ENCODE results near the gene SPEF2. TPM values are rescaled to one million over a fixed set of nuclear protein-coding genes. Genes with fewer than 3 reads are reported as not detected.

SPEF2 gene
- total RNA-seq, 4 donors from 2014 or later, result 1.7 to 10.0 (median 2.2) TPM

DNA sequence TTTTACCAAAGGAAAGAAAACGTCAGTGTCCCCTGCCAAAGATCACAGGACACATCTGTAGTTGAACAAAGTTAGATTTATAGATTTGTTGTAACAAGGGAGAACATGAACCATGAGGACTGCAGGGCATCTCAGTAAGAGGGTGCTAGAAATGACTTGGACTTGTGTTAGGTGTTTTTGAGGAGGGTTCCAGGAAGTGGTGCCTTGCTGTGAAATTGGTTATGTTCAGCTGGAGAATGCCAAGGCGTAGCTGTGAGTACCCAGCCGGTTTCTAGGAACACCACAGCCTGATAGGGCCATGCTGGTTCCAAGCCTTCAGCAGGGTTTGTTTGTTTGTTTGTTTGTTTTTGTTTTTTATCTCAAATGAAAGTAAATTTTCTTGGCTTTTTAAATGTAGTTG, 5.3 kb downstream of the SPEF2 start:
- Histone ChIP-seq H3K4me3 (no peak overlapping the region), H3K4me1 (peaks cover 11% of the 10 kb centered on the region), H3K36me3 (no peaks in the 10 kb centered on the region), H3K27me3 (no peaks in the 10 kb centered on the region), H3K9me3 (no peaks in the 10 kb centered on the region), H3K27ac (no peak overlapping the region)
- TF ChIP-seq CTCF (IDR thresholded peaks at IDR 0.05) (no peak), EP300 (IDR thresholded peaks at IDR 0.05) (no peak), POLR2AphosphoS5 (IDR thresholded peaks at IDR 0.05) (no peak), POLR2A (IDR thresholded peaks at IDR 0.05) (no peak)
- 85% methylated on average over 3 of the region's 3 CpGs for WGBS
- no peak for DNase-seq (ENCODE audit: low spot score in 2 of 2)

DNA sequence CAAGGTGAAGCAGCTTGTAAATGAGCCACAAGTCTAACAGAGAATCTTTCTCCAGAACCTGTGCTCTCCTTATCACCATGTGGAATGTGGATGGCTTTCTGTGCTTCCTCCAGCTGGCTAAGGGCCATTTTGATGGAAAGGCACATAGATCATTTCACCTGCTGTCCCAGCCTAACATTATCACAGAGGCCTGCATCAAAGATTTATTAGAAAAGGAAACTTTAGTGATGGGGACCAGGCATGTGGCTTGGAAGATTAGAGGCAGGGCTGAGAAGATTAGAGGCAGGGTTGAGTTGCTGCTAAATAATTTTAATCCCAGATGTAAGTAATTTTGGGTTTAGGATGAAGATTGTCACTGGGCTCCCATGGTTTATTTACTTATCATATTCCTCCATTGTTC, 6.3 kb downstream of the SPEF2 start:
- DNase-seq (ENCODE audit: low spot score in 2 of 2), result no peak
- TF ChIP-seq CTCF (IDR thresholded peaks at IDR 0.05) (no peak), POLR2A (IDR thresholded peaks at IDR 0.05) (no peak), EP300 (IDR thresholded peaks at IDR 0.05) (no peak), POLR2AphosphoS5 (IDR thresholded peaks at IDR 0.05) (no peak)

GRCh38 chr5:35626108-35626507, 8.4 kb downstream of the SPEF2 start:
- Histone ChIP-seq H3K9me3 (no peaks in the 10 kb centered on the region), H3K4me1 (no peaks in the 10 kb centered on the region), H3K27me3 (no peaks in the 10 kb centered on the region), H3K27ac (no peak overlapping the region), H3K4me3 (no peak overlapping the region), H3K36me3 (peaks cover 16% of the 10 kb centered on the region)
- WGBS, result 88% methylated on average over 1 of the region's 1 CpG
- TF ChIP-seq EP300 (IDR thresholded peaks at IDR 0.05), result no peak
- no peak for TF ChIP-seq POLR2A (IDR thresholded peaks at IDR 0.05)
- TF ChIP-seq POLR2AphosphoS5 (IDR thresholded peaks at IDR 0.05), result no peak
- no peak for TF ChIP-seq CTCF (IDR thresholded peaks at IDR 0.05)
- DNase-seq (ENCODE audit: low spot score in 2 of 2), result no peak

More for the DNA sequence above, 6.3 kb downstream of the SPEF2 start:
- peaks cover 1% of the 10 kb centered on the region for H3K4me1 ChIP-seq
- H3K4me3 ChIP-seq, result no peak overlapping the region
- no peaks in the 10 kb centered on the region for H3K27me3 ChIP-seq
- no peak overlapping the region for H3K27ac ChIP-seq
- H3K9me3 ChIP-seq, result no peaks in the 10 kb centered on the region
- H3K36me3 ChIP-seq, result no peaks in the 10 kb centered on the region

DNA sequence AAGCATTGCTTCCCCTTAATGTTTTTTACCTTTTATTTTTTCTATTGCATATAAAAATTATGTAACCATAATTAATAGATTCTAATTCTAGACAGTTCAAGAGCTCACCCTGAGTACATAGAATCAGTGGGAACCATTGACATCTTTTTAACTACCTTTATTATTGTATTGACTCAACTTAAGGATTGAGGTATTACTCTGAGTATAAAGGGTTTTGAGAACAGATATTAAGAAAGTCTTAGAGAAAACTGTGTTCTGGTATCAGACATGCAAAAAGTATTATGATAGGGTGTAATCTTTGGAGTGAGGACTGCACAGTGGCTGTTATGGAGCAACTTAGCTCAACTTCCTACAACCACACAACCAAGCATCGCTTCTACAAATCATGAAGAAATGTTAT, 8.9 kb downstream of the SPEF2 start:
- no peak for DNase-seq (ENCODE audit: low spot score in 2 of 2)
- 100% methylated on average over 1 of the region's 1 CpG for WGBS
- no peak for TF ChIP-seq POLR2AphosphoS5 (IDR thresholded peaks at IDR 0.05)
- TF ChIP-seq POLR2A (IDR thresholded peaks at IDR 0.05), result no peak
- no peak for TF ChIP-seq EP300 (IDR thresholded peaks at IDR 0.05)
- no peak for TF ChIP-seq CTCF (IDR thresholded peaks at IDR 0.05)
- H3K36me3 ChIP-seq, result peaks cover 18% of the 10 kb centered on the region
- no peak overlapping the region for H3K27ac ChIP-seq
- H3K9me3 ChIP-seq, result no peaks in the 10 kb centered on the region
- no peaks in the 10 kb centered on the region for H3K27me3 ChIP-seq
- no peak overlapping the region for H3K4me3 ChIP-seq
- H3K4me1 ChIP-seq, result no peaks in the 10 kb centered on the region

DNA sequence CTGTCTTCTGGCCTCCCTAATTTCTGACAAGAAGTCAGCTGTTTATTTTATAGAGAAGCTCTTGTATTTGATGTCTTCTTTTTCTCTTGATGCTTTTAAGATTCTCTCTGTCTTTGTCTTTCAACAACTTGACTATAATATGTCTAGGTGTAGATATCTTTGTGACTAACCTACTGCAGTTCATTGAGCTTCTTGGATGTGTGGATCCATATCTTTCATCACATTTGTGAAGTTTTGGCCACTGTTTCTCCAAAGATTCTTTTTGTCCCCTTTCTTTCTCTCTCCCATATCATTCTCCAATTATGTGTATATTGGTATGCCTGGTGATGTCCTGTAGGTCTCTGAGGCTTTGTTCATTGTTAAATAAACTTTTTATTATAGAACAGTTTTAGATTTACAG, 16.7 kb downstream of the SPEF2 start:
- no peak overlapping the region for H3K27ac ChIP-seq
- H3K36me3 ChIP-seq, result peaks cover 24% of the 10 kb centered on the region
- no peaks in the 10 kb centered on the region for H3K4me1 ChIP-seq
- no peak for DNase-seq (ENCODE audit: low spot score in 2 of 2)
- TF ChIP-seq POLR2AphosphoS5 (IDR thresholded peaks at IDR 0.05) (no peak), CTCF (IDR thresholded peaks at IDR 0.05) (no peak), EP300 (IDR thresholded peaks at IDR 0.05) (no peak), POLR2A (IDR thresholded peaks at IDR 0.05) (no peak)
- no peaks in the 10 kb centered on the region for H3K27me3 ChIP-seq
- H3K4me3 ChIP-seq, result no peak overlapping the region
- H3K9me3 ChIP-seq, result peaks cover 9% of the 10 kb centered on the region

Measured in suprapubic skin (tissue), 4 donors.